Kidney epithelial cell (primary cell): ENCODE measurements around the gene ABCA13. TPM values are rescaled to one million over a fixed set of nuclear protein-coding genes. Genes with fewer than 3 reads are reported as not detected.

ENCODE experiments used
- DNase-seq: peaks from one replicate; pipeline ENCODE4 v3.0.0-alpha.2; 2010; ENCODE audit warnings: low read depth
- H3K27me3 ChIP-seq: 2 replicates; pipeline ENCODE4 v1.6.0; 2011; ENCODE audit warnings: low read length; ENCODE audit not compliant: control insufficient read depth, insufficient read depth
- H3K36me3 ChIP-seq: 2 replicates; pipeline ENCODE4 v1.5.1; 2011; ENCODE audit warnings: low read length; ENCODE audit not compliant: control insufficient read depth, insufficient read depth
- H3K4me3 ChIP-seq: 2 replicates; pipeline ENCODE4 v1.5.1; 2011; ENCODE audit warnings: low read depth, mild to moderate bottlenecking, control low read depth, low read length
- CTCF ChIP-seq: IDR thresholded peaks from 2 replicates; pipeline ENCODE4 v1.5.1; 2011; ENCODE audit warnings: mild to moderate bottlenecking, moderate library complexity, low read length, control low read depth, inconsistent platforms; ENCODE audit not compliant: insufficient read depth, poor library complexity, severe bottlenecking
- total RNA-seq: library from RNA; depleted of rRNA; stranded (reverse); fragments of >200 nt; gene quantifications from 2 replicates; pipeline ENCODE4 v1.2.3, GENCODE V29; 2015

ABCA13 gene
- total RNA-seq, 1 donor from 2014 or later: 0.71 TPM

GRCh38 chr7:48209004-48209600, 37.8 kb downstream of the ABCA13 start:
- TF ChIP-seq CTCF: no peak
- H3K36me3 ChIP-seq: no peaks in the 10 kb centered on the region
- no peaks in the 10 kb centered on the region for H3K27me3 ChIP-seq
- no peak overlapping the region for H3K4me3 ChIP-seq
- DNase-seq: no peak

- H3K27me3 ChIP-seq: no peaks in the 10 kb centered on the region
- no peaks in the 10 kb centered on the region for H3K36me3 ChIP-seq
- no peak for DNase-seq
- no peak for TF ChIP-seq CTCF
- no peak overlapping the region for H3K4me3 ChIP-seq
Observed at GRCh38 chr7:48213226-48213625, 42.0 kb downstream of the ABCA13 start.

- no peak for TF ChIP-seq CTCF
Observed at GRCh38 chr7:48217266-48217665, 46.0 kb downstream of the ABCA13 start.

GRCh38 chr7:48217753-48218152, 46.5 kb downstream of the ABCA13 start:
- Histone ChIP-seq H3K4me3 (no peak overlapping the region), H3K36me3 (no peaks in the 10 kb centered on the region), H3K27me3 (no peaks in the 10 kb centered on the region)
- no peak for TF ChIP-seq CTCF
- DNase-seq: no peak

More at GRCh38 chr7:48217266-48217665, 46.0 kb downstream of the ABCA13 start:
- no peak for DNase-seq
- H3K4me3 ChIP-seq: no peak overlapping the region
- H3K27me3 ChIP-seq: no peaks in the 10 kb centered on the region
- H3K36me3 ChIP-seq: no peaks in the 10 kb centered on the region

GRCh38 chr7:48224042-48224441, 52.8 kb downstream of the ABCA13 start:
- Histone ChIP-seq H3K36me3 (no peaks in the 10 kb centered on the region), H3K27me3 (no peaks in the 10 kb centered on the region), H3K4me3 (no peak overlapping the region)
- no peak for TF ChIP-seq CTCF
- no peak for DNase-seq

- no peak for TF ChIP-seq CTCF
- Histone ChIP-seq H3K27me3 (no peaks in the 10 kb centered on the region), H3K36me3 (no peaks in the 10 kb centered on the region), H3K4me3 (no peak overlapping the region)
- DNase-seq: no peak
Observed at GRCh38 chr7:48225101-48225500, 53.8 kb downstream of the ABCA13 start.
